CD4-positive, CD25-positive, alpha-beta regulatory T cell (primary cell): ENCODE data around the gene CYP4F2. TPM values are rescaled to one million over a fixed set of nuclear protein-coding genes. Genes with fewer than 3 reads are reported as not detected.
A peak's percentile ranks its signal among the peaks of the same experiment; 100 is the strongest.

Experiments used
- ATAC-seq, 2 donors: fragments of 150-1000 bp; cut with Tn5 transposase; one replicate each; pipeline ENCODE4 v1.10.0; 2021; ENCODE audit warnings: low read depth in 2 of 2, moderate number of reproducible peaks in 2 of 2, moderate library complexity in 1 of 2
- DNase-seq, 3 donors: peaks; one replicate each; pipeline versions ENCODE4 v3.0.0 to v3.0.0-alpha.2; 2012 to 2022; ENCODE audit warnings: mixed read lengths in 1 of 3
- H3K27ac ChIP-seq: one replicate; pipeline ENCODE4 v1.7.0; 2013; ENCODE audit warnings: mild to moderate bottlenecking, low read length; ENCODE audit not compliant: insufficient read depth, poor library complexity, severe bottlenecking
- H3K27me3 ChIP-seq: one replicate; pipeline ENCODE4 v1.7.0; 2013; ENCODE audit warnings: low read length; ENCODE audit not compliant: control insufficient read depth, insufficient read depth
- H3K36me3 ChIP-seq: one replicate; pipeline ENCODE4 v1.7.0; 2013; ENCODE audit warnings: mild to moderate bottlenecking, low read length, moderate library complexity; ENCODE audit not compliant: control insufficient read depth, insufficient read depth
- H3K4me1 ChIP-seq: 2 replicates; pipeline ENCODE4 v1.7.0; 2013; ENCODE audit warnings: mild to moderate bottlenecking, low read length; ENCODE audit not compliant: insufficient read depth, control insufficient read depth, poor library complexity, severe bottlenecking
- H3K4me3 ChIP-seq: one replicate; pipeline ENCODE4 v1.7.0; 2013; ENCODE audit warnings: low read depth, mild to moderate bottlenecking, low read length, moderate library complexity
- H3K9me3 ChIP-seq, 2 experiments: 1 replicate in 1 of 2; 2 replicates in 1 of 2; pipeline ENCODE4 v1.7.0; 2013; ENCODE audit warnings: low read length in 2 of 2, mild to moderate bottlenecking in 1 of 2, moderate library complexity in 1 of 2; ENCODE audit not compliant: control insufficient read depth in 2 of 2
- H3K27ac Mint-ChIP-seq, 3 donors: one replicate each; pipeline ENCODE4 v1.8.0; 2020 to 2022; ENCODE audit warnings: mild to moderate bottlenecking in 3 of 3, mixed read lengths in 3 of 3, moderate library complexity in 2 of 3
- H3K27me3 Mint-ChIP-seq: one replicate; pipeline ENCODE4 v1.8.0; 2022; ENCODE audit warnings: mild to moderate bottlenecking, mixed read lengths
- H3K36me3 Mint-ChIP-seq: one replicate; pipeline ENCODE4 v1.8.0; 2020; ENCODE audit warnings: mixed read lengths
- H3K4me1 Mint-ChIP-seq, 4 donors: one replicate each; pipeline ENCODE4 v1.8.0; 2020 to 2022; ENCODE audit warnings: mixed read lengths in 4 of 4, mild to moderate bottlenecking in 1 of 4
- H3K4me3 Mint-ChIP-seq, 4 donors: one replicate each; pipeline ENCODE4 v1.8.0; 2020 to 2022; ENCODE audit warnings: mild to moderate bottlenecking in 4 of 4, mixed read lengths in 4 of 4, moderate library complexity in 3 of 4
- H3K9me3 Mint-ChIP-seq, 7 donors: one replicate each; pipeline ENCODE4 v1.8.0; 2020 to 2022; ENCODE audit warnings: mixed read lengths in 7 of 7, mild to moderate bottlenecking in 3 of 7, moderate library complexity in 2 of 7
- polyA plus RNA-seq, 4 donors: library from polyadenylated mRNA; unstranded; fragments of 300-500 nt; fragmentation: Illumina TruSeq; gene quantifications; one replicate each; pipeline ENCODE4 v1.2.3, GENCODE V29; 2021
- total RNA-seq: library from RNA; stranded (reverse); gene quantifications from one replicate; pipeline ENCODE4 v1.2.3, GENCODE V29; 2022

CYP4F2 gene
- total and polyA plus RNA-seq, 5 donors from 2014 or later = not detected

- no peaks in the 10 kb centered on the region for H3K9me3 ChIP-seq
- DNase-seq (peak in 2 of 3 donors; percentile 35 to 43), ATAC-seq (peak; percentile 69 to 72)
- Mint-ChIP-seq H3K4me1 (peaks cover 0 to 10% (median 5%) of the 10 kb centered on the region in 4 donors), H3K27me3 (peaks cover 10% of the 10 kb centered on the region), H3K9me3 (no peaks in the 10 kb centered on the region), H3K4me3 (no peak overlapping the region), H3K36me3 (no peaks in the 10 kb centered on the region), H3K27ac (no peak overlapping the region)
- no peak overlapping the region for H3K4me3 ChIP-seq
- H3K4me1 ChIP-seq = no peaks in the 10 kb centered on the region
- H3K27me3 ChIP-seq = peaks cover 2% of the 10 kb centered on the region
- no peaks in the 10 kb centered on the region for H3K36me3 ChIP-seq
- no peak overlapping the region for H3K27ac ChIP-seq
Measured at GRCh38 chr19:15869109-15869555, 28.7 kb downstream of the CYP4F2 start.

GRCh38 chr19:15866636-15867035, 31.2 kb downstream of the CYP4F2 start:
- H3K36me3 ChIP-seq = no peaks in the 10 kb centered on the region
- H3K9me3 ChIP-seq = no peaks in the 10 kb centered on the region
- H3K27me3 ChIP-seq = no peaks in the 10 kb centered on the region
- H3K4me1 Mint-ChIP-seq = peaks cover 0 to 7% (median 5%) of the 10 kb centered on the region in 4 donors
- H3K27me3 Mint-ChIP-seq = peaks cover 4% of the 10 kb centered on the region
- H3K36me3 Mint-ChIP-seq = no peaks in the 10 kb centered on the region
- no peaks in the 10 kb centered on the region for H3K4me1 ChIP-seq
- H3K4me3 Mint-ChIP-seq = no peak overlapping the region
- H3K9me3 Mint-ChIP-seq = no peaks in the 10 kb centered on the region
- no peak overlapping the region for H3K27ac ChIP-seq
- ATAC-seq (no peak), DNase-seq (no peak)
- no peak overlapping the region for H3K27ac Mint-ChIP-seq
- H3K4me3 ChIP-seq = no peak overlapping the region

DNA sequence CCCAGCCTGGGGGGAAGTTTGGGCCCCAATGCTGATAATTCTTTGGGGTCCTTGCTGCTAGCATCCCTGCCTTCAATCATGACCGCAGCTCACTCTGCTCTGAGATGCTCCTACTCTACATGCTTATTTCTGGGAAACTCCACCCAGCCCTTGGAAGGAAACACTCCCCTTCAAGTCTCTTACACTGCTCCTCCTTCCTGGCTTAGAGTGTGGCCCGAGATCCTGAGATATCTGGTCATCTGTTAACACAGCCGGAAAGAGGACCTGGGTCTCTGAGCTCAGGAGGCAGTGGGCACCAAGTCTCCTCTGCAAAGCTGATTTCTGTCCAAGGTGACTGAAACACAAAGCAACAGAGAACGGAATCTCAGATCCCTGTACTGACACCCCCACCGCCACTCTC, 33.0 kb downstream of the CYP4F2 start:
- ATAC-seq (no peak), DNase-seq (no peak)
- H3K9me3 ChIP-seq = no peaks in the 10 kb centered on the region
- no peak overlapping the region for H3K27ac ChIP-seq
- H3K4me3 Mint-ChIP-seq = no peak overlapping the region
- no peaks in the 10 kb centered on the region for H3K9me3 Mint-ChIP-seq
- H3K27ac Mint-ChIP-seq = no peak overlapping the region
- no peaks in the 10 kb centered on the region for H3K36me3 Mint-ChIP-seq
- H3K4me3 ChIP-seq = no peak overlapping the region
- no peaks in the 10 kb centered on the region for H3K4me1 ChIP-seq
- H3K27me3 Mint-ChIP-seq = peaks cover 4% of the 10 kb centered on the region
- H3K36me3 ChIP-seq = no peaks in the 10 kb centered on the region
- H3K27me3 ChIP-seq = no peaks in the 10 kb centered on the region
- H3K4me1 Mint-ChIP-seq = peaks cover 0 to 6% (median 3%) of the 10 kb centered on the region in 4 donors

GRCh38 chr19:15863272-15863671, 34.6 kb downstream of the CYP4F2 start:
- no peak overlapping the region for H3K4me3 Mint-ChIP-seq
- Histone ChIP-seq H3K4me3 (no peak overlapping the region), H3K27me3 (no peaks in the 10 kb centered on the region), H3K27ac (no peak overlapping the region), H3K4me1 (no peaks in the 10 kb centered on the region), H3K9me3 (no peaks in the 10 kb centered on the region), H3K36me3 (no peaks in the 10 kb centered on the region)
- peaks cover 7% of the 10 kb centered on the region for H3K27me3 Mint-ChIP-seq
- ATAC-seq (no peak), DNase-seq (no peak)
- no peaks in the 10 kb centered on the region for H3K9me3 Mint-ChIP-seq
- H3K4me1 Mint-ChIP-seq = no peaks in the 10 kb centered on the region
- no peaks in the 10 kb centered on the region for H3K36me3 Mint-ChIP-seq
- no peak overlapping the region for H3K27ac Mint-ChIP-seq

- DNase-seq = no peak
- Histone ChIP-seq H3K4me3 (no peak overlapping the region), H3K36me3 (no peaks in the 10 kb centered on the region), H3K27me3 (no peaks in the 10 kb centered on the region), H3K27ac (no peak overlapping the region), H3K9me3 (no peaks in the 10 kb centered on the region), H3K4me1 (no peaks in the 10 kb centered on the region)
- Mint-ChIP-seq H3K27ac (no peak overlapping the region), H3K36me3 (no peaks in the 10 kb centered on the region), H3K4me1 (no peaks in the 10 kb centered on the region), H3K9me3 (no peaks in the 10 kb centered on the region), H3K27me3 (peaks cover 4% of the 10 kb centered on the region), H3K4me3 (no peak overlapping the region)
- no peak for ATAC-seq
Measured at GRCh38 chr19:15862444-15862843, 35.4 kb downstream of the CYP4F2 start.

- no peak overlapping the region for H3K4me3 Mint-ChIP-seq
- DNase-seq (no peak), ATAC-seq (no peak)
- H3K36me3 Mint-ChIP-seq = no peaks in the 10 kb centered on the region
- H3K27me3 ChIP-seq = no peaks in the 10 kb centered on the region
- no peaks in the 10 kb centered on the region for H3K36me3 ChIP-seq
- H3K4me3 ChIP-seq = no peak overlapping the region
- H3K9me3 Mint-ChIP-seq = no peaks in the 10 kb centered on the region
- no peaks in the 10 kb centered on the region for H3K9me3 ChIP-seq
- peaks cover 4% of the 10 kb centered on the region for H3K27me3 Mint-ChIP-seq
- no peaks in the 10 kb centered on the region for H3K4me1 Mint-ChIP-seq
- no peaks in the 10 kb centered on the region for H3K4me1 ChIP-seq
- H3K27ac ChIP-seq = no peak overlapping the region
- no peak overlapping the region for H3K27ac Mint-ChIP-seq
Measured at GRCh38 chr19:15860522-15860921, 37.4 kb downstream of the CYP4F2 start.

GRCh38 chr19:15859187-15859586, 38.7 kb downstream of the CYP4F2 start:
- Histone ChIP-seq H3K27me3 (no peaks in the 10 kb centered on the region), H3K36me3 (no peaks in the 10 kb centered on the region), H3K27ac (no peak overlapping the region), H3K4me1 (no peaks in the 10 kb centered on the region), H3K4me3 (no peak overlapping the region), H3K9me3 (no peaks in the 10 kb centered on the region)
- Mint-ChIP-seq H3K27ac (no peak overlapping the region), H3K4me1 (no peaks in the 10 kb centered on the region), H3K9me3 (no peaks in the 10 kb centered on the region), H3K36me3 (no peaks in the 10 kb centered on the region), H3K4me3 (no peak overlapping the region), H3K27me3 (peaks cover 4% of the 10 kb centered on the region)
- no peak for DNase-seq
- ATAC-seq = no peak

DNA sequence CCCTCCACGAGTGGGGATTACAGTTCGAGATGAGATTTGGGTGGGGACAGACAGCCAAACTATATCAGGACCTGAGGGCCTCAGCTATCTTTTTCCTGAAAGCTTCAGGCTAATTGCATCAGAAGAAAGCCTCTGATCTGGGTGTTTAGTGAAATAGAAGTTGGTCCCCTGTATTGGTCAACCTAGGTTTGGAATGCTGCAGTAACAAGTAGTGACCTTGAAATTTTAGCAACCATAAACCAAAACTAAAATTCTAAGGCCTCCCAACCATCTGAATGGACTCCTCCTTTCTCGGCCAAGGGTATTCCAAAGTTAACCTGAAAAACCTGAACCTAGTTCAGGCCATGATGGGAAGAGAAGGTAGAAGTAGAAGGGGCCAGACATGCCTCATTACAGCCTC, 47.5 kb downstream of the CYP4F2 start:
- Histone ChIP-seq H3K36me3 (no peaks in the 10 kb centered on the region), H3K27me3 (no peaks in the 10 kb centered on the region), H3K4me1 (peaks cover 4% of the 10 kb centered on the region), H3K4me3 (no peak overlapping the region), H3K9me3 (no peaks in the 10 kb centered on the region), H3K27ac (no peak overlapping the region)
- peaks cover 10% of the 10 kb centered on the region for H3K27me3 Mint-ChIP-seq
- ATAC-seq (no peak), DNase-seq (no peak)
- peaks cover 0 to 15% (median 7%) of the 10 kb centered on the region in 4 donors for H3K4me1 Mint-ChIP-seq
- H3K4me3 Mint-ChIP-seq = no peak overlapping the region
- H3K36me3 Mint-ChIP-seq = no peaks in the 10 kb centered on the region
- no peak overlapping the region for H3K27ac Mint-ChIP-seq
- peaks cover 0 to 1% (median 0%) of the 10 kb centered on the region in 7 donors for H3K9me3 Mint-ChIP-seq
